Measurements from ENCODE around the gene MELTF. TPM values are rescaled to one million over a fixed set of nuclear protein-coding genes. Genes with fewer than 3 reads are reported as not detected.

The MELTF gene
- total and polyA plus RNA-seq, 9 of the 15 experiments (the other 6 are each of a cell fraction or from before 2014, with no cell fraction given) = 0.35 to 10.5 (median 4.5) TPM

- peak; percentile 74 for TF ChIP-seq MGA (IDR thresholded peaks at IDR 0.05)
- no peak for TF ChIP-seq FOXK1 (CRISPR knock-in tag; IDR thresholded peaks at IDR 0.05; ENCODE audit: borderline replicate concordance)
- TF ChIP-seq GATAD2A (IDR thresholded peaks at IDR 0.05) = no peak
- peak; percentile 47; the same call in 1 of the 2 replicates for TF ChIP-seq CBX1 (IDR thresholded peaks at IDR 0.05; ENCODE audit: low read depth)
- TF ChIP-seq GABPA (tag; conservative IDR thresholded peaks at IDR 0.05; ENCODE audit: low read depth) = no peak
- no peak for TF ChIP-seq BCLAF1 (IDR thresholded peaks at IDR 0.05; ENCODE audit: borderline replicate concordance in 1 of 2, control insufficient read depth in 1 of 2, low read depth in 2 of 2, low read length in 1 of 2)
- no peak for TF ChIP-seq BRF1 (IDR thresholded peaks at IDR 0.05; ENCODE audit: borderline replicate concordance, extremely low read depth, insufficient read length)
- no peak for TF ChIP-seq ZBTB12 (CRISPR knock-in tag; IDR thresholded peaks at IDR 0.05)
These were observed 698 bp downstream of the MELTF start (continued) for GRCh38 chr3:197028728-197029510.

Measured in K562 (cell line).